T-helper 9 cell (primary cell): Measurements from ENCODE around the gene HSD17B7.
A peak's percentile ranks its signal among the peaks of the same experiment; 100 is the strongest.
"Not testable (repeated sequence)": the region's sequence is repeated elsewhere in the genome, so short reads cannot be mapped to it uniquely, and the experiment has no call there.

ENCODE experiments used
- DNase-seq: peaks from one replicate; pipeline ENCODE4 v3.0.0-alpha.2; 2020

The HSD17B7 gene

GRCh38 chr1:162812357-162812756, 21.9 kb downstream of the HSD17B7 start:
- not testable (repeated sequence) for DNase-seq

GRCh38 chr1:162818136-162818535, 27.6 kb downstream of the HSD17B7 start:
- not testable (repeated sequence) for DNase-seq

GRCh38 chr1:162818666-162819065, 28.2 kb downstream of the HSD17B7 start:
- DNase-seq: not testable (repeated sequence)

GRCh38 chr1:162822391-162823200, 32.1 kb downstream of the HSD17B7 start:
- DNase-seq: no peak

- no peak for DNase-seq
Measured at GRCh38 chr1:162823231-162823630, 32.7 kb downstream of the HSD17B7 start.

- no peak for DNase-seq
Measured at GRCh38 chr1:162823771-162824525, 33.4 kb downstream of the HSD17B7 start.

GRCh38 chr1:162829268-162829667, 38.8 kb downstream of the HSD17B7 start:
- no peak for DNase-seq

- DNase-seq: no peak
Measured at GRCh38 chr1:162832470-162832869, 42.0 kb downstream of the HSD17B7 start.

- no peak for DNase-seq
Measured at GRCh38 chr1:162835157-162835899, 44.8 kb downstream of the HSD17B7 start.

- DNase-seq: no peak
Measured at GRCh38 chr1:162838863-162839262, 48.4 kb downstream of the HSD17B7 start.

- no peak for DNase-seq
Measured at GRCh38 chr1:162840250-162840839, 49.8 kb downstream of the HSD17B7 start.

- no peak for DNase-seq
Measured at GRCh38 chr1:162844153-162844552, 53.7 kb downstream of the HSD17B7 start.

- DNase-seq: no peak
Measured at GRCh38 chr1:162846256-162847212, 56.0 kb downstream of the HSD17B7 start.

GRCh38 chr1:162847839-162848453, 57.4 kb downstream of the HSD17B7 start:
- DNase-seq: peak; percentile 81

GRCh38 chr1:162849711-162850110, 59.2 kb downstream of the HSD17B7 start:
- no peak for DNase-seq

GRCh38 chr1:162851341-162851740, 60.8 kb downstream of the HSD17B7 start:
- no peak for DNase-seq

GRCh38 chr1:162854245-162854882, 63.9 kb downstream of the HSD17B7 start:
- peak; percentile 24 for DNase-seq

GRCh38 chr1:162855461-162856150, 65.1 kb downstream of the HSD17B7 start:
- DNase-seq: no peak

- DNase-seq: no peak
Measured at GRCh38 chr1:162856260-162856659, 65.8 kb downstream of the HSD17B7 start.

GRCh38 chr1:162857850-162858249, 67.3 kb downstream of the HSD17B7 start:
- DNase-seq: no peak
